Esophagus muscularis mucosa (tissue), 4 donors: ENCODE results near the gene EBF3. TPM values are rescaled to one million over a fixed set of nuclear protein-coding genes. Genes with fewer than 3 reads are reported as not detected.

ENCODE experiments used
- DNase-seq: peaks from one replicate; pipeline ENCODE4 v3.0.0-alpha.2; 2017; ENCODE audit errors: extremely low spot score
- H3K27ac ChIP-seq, 4 donors: fragments of 200-600 bp; sonication (generic); replicated peaks in 1 of 4; 1 replicate in 3 of 4; 2 replicates in 1 of 4; pipeline ENCODE4 v1.5.1; 2016 to 2019; ENCODE audit warnings: mild to moderate bottlenecking in 1 of 4
- H3K27me3 ChIP-seq, 4 donors: fragments of 200-600 bp; sonication (generic); one replicate each; pipeline versions ENCODE4 v1.5.1 to v1.6.0; 2016 to 2019
- H3K36me3 ChIP-seq, 4 donors: fragments of 200-600 bp; sonication (generic); one replicate each; pipeline ENCODE4 v1.5.1; 2016 to 2019
- H3K4me1 ChIP-seq, 4 donors: fragments of 200-600 bp; sonication (generic); one replicate each; pipeline ENCODE4 v1.5.1; 2016 to 2019
- H3K4me3 ChIP-seq, 4 donors: fragments of 200-600 bp; sonication (generic); 1 replicate in 2 of 4; 2 replicates in 2 of 4; pipeline ENCODE4 v1.5.1; 2016 to 2019; ENCODE audit warnings: mild to moderate bottlenecking in 4 of 4, moderate library complexity in 1 of 4
- H3K9me3 ChIP-seq, 4 donors: fragments of 200-600 bp; sonication (generic); 1 replicate in 3 of 4; 2 replicates in 1 of 4; pipeline ENCODE4 v1.5.1; 2016 to 2019
- CTCF ChIP-seq, 3 experiments: fragments of 200-600 bp in 2 of 3; fragments of 450-650 bp in 1 of 3; sonication (generic) in 2 of 3; IDR thresholded peaks; one replicate each; pipeline ENCODE4 v1.5.1; 2017 to 2019; ENCODE audit warnings: antibody characterized with exemption in 3 of 3, mild to moderate bottlenecking in 2 of 3, moderate library complexity in 1 of 3
- EP300 ChIP-seq: sonication (generic); formaldehyde crosslinking; IDR thresholded peaks from one replicate; pipeline ENCODE4 v1.6.1; 2017; ENCODE audit warnings: antibody characterized with exemption
- POLR2A ChIP-seq: fragments of 450-650 bp; IDR thresholded peaks from one replicate; pipeline ENCODE4 v1.6.1; 2017; ENCODE audit warnings: antibody characterized with exemption, moderate library complexity, mild to moderate bottlenecking, low read depth
- POLR2AphosphoS5 ChIP-seq, 2 donors: sonication (generic); formaldehyde crosslinking; IDR thresholded peaks; one replicate each; pipeline ENCODE4 v1.6.1; 2017; ENCODE audit warnings: antibody characterized with exemption in 2 of 2
- WGBS: methylation state at CpG from one replicate; pipeline ENCODE4 v1.1.5; 2018; 5-methylcytosine and 5-hydroxymethylcytosine counted together
- intact Hi-C: fragments of 100-400 bp; cut with DNase I; formaldehyde crosslinking; loops from one replicate; pipeline ENCODE4 v1.15.1; 2023
- total RNA-seq, 4 donors: library from RNA; depleted of rRNA; stranded (reverse); fragments of >200 nt; gene quantifications; one replicate each; pipeline versions ENCODE4 v1.1.0 to v1.2.1, GENCODE V29; 2016

Gene EBF3
- total RNA-seq, 4 donors from 2014 or later, result 2.9 to 7.3 (median 5.2) TPM

GRCh38 chr10:129881641-129882040 is 82.4 kb downstream of the EBF3 start:
- H3K4me3 ChIP-seq, result no peak overlapping the region
- H3K36me3 ChIP-seq, result no peaks in the 10 kb centered on the region
- intact Hi-C loops, result no loop called here
- no peak for TF ChIP-seq POLR2A
- 78% methylated on average over 6 of the region's 6 CpGs for WGBS
- no peaks in the 10 kb centered on the region for H3K4me1 ChIP-seq
- peaks cover 0 to 6% (median 0%) of the 10 kb centered on the region in 4 donors for H3K27me3 ChIP-seq
- DNase-seq, result no peak
- no peak overlapping the region for H3K27ac ChIP-seq
- no peaks in the 10 kb centered on the region for H3K9me3 ChIP-seq

- intact Hi-C loops, result no loop called here
- Histone ChIP-seq H3K36me3 (peaks cover 0 to 10% (median 0%) of the 10 kb centered on the region in 4 donors), H3K27ac (no peak overlapping the region), H3K27me3 (no peaks in the 10 kb centered on the region), H3K4me1 (no peaks in the 10 kb centered on the region), H3K4me3 (no peak overlapping the region), H3K9me3 (no peaks in the 10 kb centered on the region)
- TF ChIP-seq CTCF (IDR thresholded peaks at IDR 0.05), result no peak
- TF ChIP-seq POLR2AphosphoS5 (IDR thresholded peaks at IDR 0.05), result no peak
- no peak for TF ChIP-seq POLR2A
- TF ChIP-seq EP300, result no peak
- DNase-seq, result no peak
- WGBS, result 75% methylated on average over 8 of the region's 8 CpGs
Measured at GRCh38 chr10:129880191-129880870, 83.7 kb downstream of the EBF3 start.

GRCh38 chr10:129879655-129880054 is 84.4 kb downstream of the EBF3 start:
- Histone ChIP-seq H3K27ac (no peak overlapping the region), H3K4me3 (no peak overlapping the region), H3K36me3 (peaks cover 0 to 13% (median 0%) of the 10 kb centered on the region in 4 donors), H3K4me1 (no peaks in the 10 kb centered on the region), H3K27me3 (no peaks in the 10 kb centered on the region), H3K9me3 (no peaks in the 10 kb centered on the region)
- 91% methylated on average over 14 of the region's 14 CpGs for WGBS
- no peak for TF ChIP-seq EP300
- no peak for TF ChIP-seq POLR2AphosphoS5 (IDR thresholded peaks at IDR 0.05)
- no peak for TF ChIP-seq POLR2A
- no peak for TF ChIP-seq CTCF (IDR thresholded peaks at IDR 0.05)
- intact Hi-C loops, result no loop called here
- no peak for DNase-seq

- no peak for DNase-seq
- peaks cover 0 to 13% (median 0%) of the 10 kb centered on the region in 4 donors for H3K36me3 ChIP-seq
- no peaks in the 10 kb centered on the region for H3K9me3 ChIP-seq
- WGBS, result 86% methylated on average over 6 of the region's 6 CpGs
- H3K4me1 ChIP-seq, result no peaks in the 10 kb centered on the region
- H3K4me3 ChIP-seq, result no peak overlapping the region
- H3K27me3 ChIP-seq, result no peaks in the 10 kb centered on the region
- no peak for TF ChIP-seq POLR2AphosphoS5 (IDR thresholded peaks at IDR 0.05)
- TF ChIP-seq POLR2A, result no peak
- no peak for TF ChIP-seq EP300
- TF ChIP-seq CTCF (IDR thresholded peaks at IDR 0.05), result no peak
- H3K27ac ChIP-seq, result no peak overlapping the region
- intact Hi-C loops, result no loop called here
Measured at GRCh38 chr10:129878835-129879234, 85.2 kb downstream of the EBF3 start.

GRCh38 chr10:129877773-129878371 is 86.2 kb downstream of the EBF3 start:
- H3K36me3 ChIP-seq, result peaks cover 0 to 17% (median 0%) of the 10 kb centered on the region in 4 donors
- WGBS, result 71% methylated on average over 9 of the region's 9 CpGs
- no peak overlapping the region for H3K27ac ChIP-seq
- no peaks in the 10 kb centered on the region for H3K4me1 ChIP-seq
- intact Hi-C loops, result no loop called here
- no peaks in the 10 kb centered on the region for H3K9me3 ChIP-seq
- TF ChIP-seq CTCF (IDR thresholded peaks at IDR 0.05), result peak in 2 of 3 experiments; percentile 18 to 41
- no peak for TF ChIP-seq EP300
- H3K27me3 ChIP-seq, result no peaks in the 10 kb centered on the region
- H3K4me3 ChIP-seq, result no peak overlapping the region
- DNase-seq, result no peak
